Uterus (tissue), 2 donors: Measurements from ENCODE around the gene TRIP6.

Experiments
- CTCF ChIP-seq, 4 experiments: fragments of 200-600 bp in 2 of 4; fragments of 450-650 bp in 2 of 4; sonication (generic) in 2 of 4; IDR thresholded peaks; one replicate each; pipeline ENCODE4 v1.5.1; 2016 to 2019; ENCODE audit warnings: antibody characterized with exemption in 4 of 4, mild to moderate bottlenecking in 2 of 4, moderate library complexity in 1 of 4
- POLR2A ChIP-seq, 2 donors: fragments of 450-650 bp; IDR thresholded peaks; one replicate each; pipeline ENCODE4 v1.6.1; 2016; ENCODE audit warnings: antibody characterized with exemption in 2 of 2, mild to moderate bottlenecking in 1 of 2, moderate library complexity in 1 of 2

- no peak for TF ChIP-seq CTCF (IDR thresholded peaks at IDR 0.05)
- TF ChIP-seq POLR2A (IDR thresholded peaks at IDR 0.05), result no peak
Measured at GRCh38 chr7:100888291-100888987, 21.3 kb downstream of the TRIP6 start.
